CD14-positive monocyte (primary cell): ENCODE measurements around the gene ARCN1. TPM values are rescaled to one million over a fixed set of nuclear protein-coding genes. Genes with fewer than 3 reads are reported as not detected.

Experiments used
- DNase-seq, 3 donors: peaks; one replicate each; pipeline ENCODE4 v3.0.0-alpha.2; 2011 to 2022
- H2AFZ ChIP-seq: 2 replicates; pipeline ENCODE4 v1.6.0; 2012; ENCODE audit warnings: mild to moderate bottlenecking, low read depth, low read length, inconsistent platforms; ENCODE audit not compliant: insufficient read depth, poor library complexity, severe bottlenecking
- H3K27ac ChIP-seq, 2 donors: 1 replicate in 1 of 2; 2 replicates in 1 of 2; pipeline ENCODE4 v1.5.1; 2012 to 2013; ENCODE audit warnings: low read length in 2 of 2, control low read depth in 1 of 2, inconsistent platforms in 1 of 2, low read depth in 1 of 2, mild to moderate bottlenecking in 1 of 2
- H3K27me3 ChIP-seq, 2 donors: one replicate each; pipeline versions ENCODE4 v1.6.0 to v1.6.1; 2011 to 2013; ENCODE audit warnings: low read length in 2 of 2; ENCODE audit not compliant: control insufficient read depth in 2 of 2, insufficient read depth in 2 of 2
- H3K36me3 ChIP-seq, 2 donors: replicated peaks in 1 of 2; 1 replicate in 1 of 2; 2 replicates in 1 of 2; pipeline versions ENCODE4 v1.5.1 to v1.6.1; 2012 to 2013; ENCODE audit warnings: low read length in 2 of 2, control low read depth in 1 of 2, inconsistent platforms in 1 of 2, mild to moderate bottlenecking in 1 of 2; ENCODE audit not compliant: insufficient read depth in 2 of 2, control insufficient read depth in 1 of 2
- H3K4me1 ChIP-seq, 2 donors: 1 replicate in 1 of 2; 2 replicates in 1 of 2; pipeline versions ENCODE4 v1.5.1 to v1.6.1; 2012 to 2013; ENCODE audit warnings: low read length in 2 of 2, control low read depth in 1 of 2, inconsistent platforms in 1 of 2, mild to moderate bottlenecking in 1 of 2, moderate library complexity in 1 of 2; ENCODE audit not compliant: insufficient read depth in 2 of 2, control insufficient read depth in 1 of 2
- H3K4me2 ChIP-seq: replicated peaks from 2 replicates; pipeline ENCODE3; 2012; ENCODE audit warnings: low read length, moderate library complexity, mild to moderate bottlenecking; ENCODE audit not compliant: poor library complexity, severe bottlenecking; ENCODE audit errors: extremely low read depth
- H3K4me3 ChIP-seq, 3 experiments: fragments of 200-600 bp in 1 of 3; sonication (generic) in 1 of 3; replicated peaks in 1 of 3; 1 replicate in 2 of 3; 2 replicates in 1 of 3; pipeline ENCODE4 v1.5.1; 2011 to 2013; ENCODE audit warnings: low read length in 3 of 3, mild to moderate bottlenecking in 3 of 3, control low read depth in 2 of 3, low read depth in 2 of 3, inconsistent platforms in 1 of 3, moderate library complexity in 1 of 3
- H3K79me2 ChIP-seq: 2 replicates; pipeline ENCODE4 v1.6.0; 2012; ENCODE audit warnings: mild to moderate bottlenecking, control low read depth, inconsistent platforms, low read length, moderate library complexity; ENCODE audit not compliant: insufficient read depth
- H3K9ac ChIP-seq: 2 replicates; pipeline ENCODE4 v1.6.0; 2017; ENCODE audit warnings: low read length, mild to moderate bottlenecking; ENCODE audit not compliant: insufficient read depth, poor library complexity, severe bottlenecking
- H3K9me3 ChIP-seq, 2 donors: replicated peaks in 1 of 2; 1 replicate in 1 of 2; 2 replicates in 1 of 2; pipeline versions ENCODE4 v1.5.1 to v1.6.1; 2012 to 2013; ENCODE audit warnings: low read length in 2 of 2, control low read depth in 1 of 2; ENCODE audit not compliant: control insufficient read depth in 1 of 2, insufficient read depth in 1 of 2
- H4K20me1 ChIP-seq: 2 replicates; pipeline ENCODE4 v1.6.0; 2012; ENCODE audit warnings: mild to moderate bottlenecking, low read length, control low read depth, moderate library complexity; ENCODE audit not compliant: insufficient read depth
- H3K27ac Mint-ChIP-seq, 7 donors: one replicate each; pipeline ENCODE4 v1.8.0; 2020; ENCODE audit warnings: mild to moderate bottlenecking in 7 of 7, mixed read lengths in 7 of 7, moderate library complexity in 6 of 7, inconsistent platforms in 2 of 7
- H3K27me3 Mint-ChIP-seq, 3 donors: one replicate each; pipeline ENCODE4 v1.8.0; 2021 to 2022; ENCODE audit warnings: low read depth in 3 of 3, mild to moderate bottlenecking in 3 of 3, mixed read lengths in 3 of 3, moderate library complexity in 3 of 3, inconsistent platforms in 1 of 3
- H3K36me3 Mint-ChIP-seq, 2 donors: one replicate each; pipeline ENCODE4 v1.8.0; 2020; ENCODE audit warnings: mixed read lengths in 2 of 2, inconsistent platforms in 1 of 2, mild to moderate bottlenecking in 1 of 2
- H3K4me1 Mint-ChIP-seq: one replicate; pipeline ENCODE4 v1.8.0; 2020; ENCODE audit warnings: mild to moderate bottlenecking, mixed read lengths
- H3K4me3 Mint-ChIP-seq, 2 donors: one replicate each; pipeline ENCODE4 v1.8.0; 2020; ENCODE audit warnings: mild to moderate bottlenecking in 2 of 2, mixed read lengths in 2 of 2, moderate library complexity in 1 of 2
- H3K9me3 Mint-ChIP-seq, 7 donors: one replicate each; pipeline ENCODE4 v1.8.0; 2020 to 2022; ENCODE audit warnings: mixed read lengths in 7 of 7, mild to moderate bottlenecking in 6 of 7, moderate library complexity in 6 of 7, inconsistent platforms in 2 of 7
- CTCF ChIP-seq: fragments of 200-600 bp; IDR thresholded peaks from one replicate; pipeline ENCODE4 v1.8.0; 2022; ENCODE audit warnings: antibody characterized with exemption, mild to moderate bottlenecking
- WGBS: methylation state at CpG from one replicate; pipeline ENCODE4 v1.1.5; 2013; ENCODE audit warnings: missing lambda C conversion rate; ENCODE audit not compliant: insufficient coverage; 5-methylcytosine and 5-hydroxymethylcytosine counted together
- intact Hi-C, 2 donors: fragments of 100-400 bp; cut with micrococcal nuclease; formaldehyde crosslinking; loops; one replicate each; pipeline versions ENCODE4 v1.15.0 to v1.15.1; 2023
- polyA plus RNA-seq, 3 donors: library from polyadenylated mRNA; depleted of rRNA in 1 of 3; unstranded in 2 of 3; stranded (reverse) in 1 of 3; fragments of 300-500 nt in 2 of 3; fragments of >200 nt in 1 of 3; fragmentation: Illumina TruSeq in 2 of 3; gene quantifications; 1 replicate in 2 of 3; 2 replicates in 1 of 3; pipeline ENCODE4 v1.2.3, GENCODE V29; 2012 to 2021

ARCN1 gene
- polyA plus RNA-seq, 3 donors: 36.1 to 101 (median 79.7) TPM

GRCh38 chr11:118622376-118623268 lies 50.4 kb downstream of the ARCN1 start:
- peaks cover 24% of the 10 kb centered on the region for H3K4me1 Mint-ChIP-seq
- H3K27me3 ChIP-seq: peaks cover 5 to 14% of the 10 kb centered on the region in 2 donors
- TF ChIP-seq CTCF: no peak
- WGBS: 87% methylated on average over 6 of the region's 9 CpGs
- H3K4me3 ChIP-seq: no peak overlapping the region
- H3K9me3 ChIP-seq: no peaks in the 10 kb centered on the region
- H3K79me2 ChIP-seq: no peaks in the 10 kb centered on the region
- no peaks in the 10 kb centered on the region for H3K36me3 ChIP-seq
- no peak overlapping the region for H2AFZ ChIP-seq
- H3K4me3 Mint-ChIP-seq: no peak overlapping the region
- no peak overlapping the region for H3K27ac ChIP-seq
- H3K4me2 ChIP-seq: no peak overlapping the region
- H4K20me1 ChIP-seq: no peaks in the 10 kb centered on the region
- no peaks in the 10 kb centered on the region for H3K36me3 Mint-ChIP-seq
- H3K9ac ChIP-seq: no peak overlapping the region
- intact Hi-C loops: no loop called here
- peak overlapping the region in 1 of 7 donors; percentile 3 for H3K27ac Mint-ChIP-seq
- peaks cover 14 to 20% of the 10 kb centered on the region in 2 donors for H3K4me1 ChIP-seq
- DNase-seq: no peak
- H3K9me3 Mint-ChIP-seq: peaks cover 0 to 4% (median 0%) of the 10 kb centered on the region in 7 donors
- H3K27me3 Mint-ChIP-seq: peaks cover 18 to 31% (median 24%) of the 10 kb centered on the region in 3 donors

- DNase-seq: no peak
- H3K27me3 Mint-ChIP-seq: peaks cover 15 to 26% (median 24%) of the 10 kb centered on the region in 3 donors
These were observed 51.1 kb downstream of the ARCN1 start for GRCh38 chr11:118623269-118623655.

More at GRCh38 chr11:118623269-118623655, 51.1 kb downstream of the ARCN1 start:
- peaks cover 5 to 14% of the 10 kb centered on the region in 2 donors for H3K27me3 ChIP-seq
- no peak overlapping the region for H2AFZ ChIP-seq
- no peak overlapping the region for H3K4me2 ChIP-seq
- TF ChIP-seq CTCF: no peak
- H3K4me3 Mint-ChIP-seq: no peak overlapping the region
- H3K9ac ChIP-seq: no peak overlapping the region
- H4K20me1 ChIP-seq: no peaks in the 10 kb centered on the region
- no peaks in the 10 kb centered on the region for H3K36me3 ChIP-seq
- H3K4me1 Mint-ChIP-seq: peaks cover 24% of the 10 kb centered on the region
- no peaks in the 10 kb centered on the region for H3K36me3 Mint-ChIP-seq
- peaks cover 0 to 4% (median 0%) of the 10 kb centered on the region in 7 donors for H3K9me3 Mint-ChIP-seq
- H3K9me3 ChIP-seq: no peaks in the 10 kb centered on the region
- no peak overlapping the region for H3K4me3 ChIP-seq
- peaks cover 14 to 20% of the 10 kb centered on the region in 2 donors for H3K4me1 ChIP-seq
- intact Hi-C loops: no loop called here
- no peak overlapping the region for H3K27ac ChIP-seq
- no peak overlapping the region for H3K27ac Mint-ChIP-seq
- H3K79me2 ChIP-seq: no peaks in the 10 kb centered on the region
- 95% methylated on average over 3 of the region's 4 CpGs for WGBS
